HG02870 (cell line): ENCODE measurements around the gene ADAMTS2.

ENCODE experiments used
- ATAC-seq: cut with Tn5 transposase; IDR thresholded peaks from one replicate; pipeline ENCODE4 v1.9.1; 2021; ENCODE audit warnings: mild to moderate bottlenecking, moderate library complexity; ENCODE audit not compliant: unreplicated experiment

The ADAMTS2 gene

DNA sequence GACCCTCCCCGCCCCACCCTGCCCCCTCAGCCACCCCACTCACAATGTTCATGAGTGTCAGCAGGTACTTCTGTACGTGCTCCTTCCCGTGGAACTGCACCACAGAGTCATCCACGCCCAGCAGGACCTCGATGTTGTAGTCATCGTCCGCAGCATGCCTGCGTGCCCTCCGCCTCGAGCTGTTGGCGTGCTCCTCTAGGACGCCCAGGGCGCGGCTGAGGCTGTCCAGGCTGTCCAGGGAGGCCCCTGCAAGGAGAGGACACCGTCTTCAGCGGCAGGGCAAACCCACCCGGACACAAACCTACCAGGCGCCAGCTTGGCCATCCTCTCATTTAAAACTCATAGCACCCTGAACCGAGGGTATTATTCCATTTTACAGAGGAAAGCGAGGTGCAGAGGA lies 137.8 kb downstream of the ADAMTS2 start:
- ATAC-seq, result no peak

DNA sequence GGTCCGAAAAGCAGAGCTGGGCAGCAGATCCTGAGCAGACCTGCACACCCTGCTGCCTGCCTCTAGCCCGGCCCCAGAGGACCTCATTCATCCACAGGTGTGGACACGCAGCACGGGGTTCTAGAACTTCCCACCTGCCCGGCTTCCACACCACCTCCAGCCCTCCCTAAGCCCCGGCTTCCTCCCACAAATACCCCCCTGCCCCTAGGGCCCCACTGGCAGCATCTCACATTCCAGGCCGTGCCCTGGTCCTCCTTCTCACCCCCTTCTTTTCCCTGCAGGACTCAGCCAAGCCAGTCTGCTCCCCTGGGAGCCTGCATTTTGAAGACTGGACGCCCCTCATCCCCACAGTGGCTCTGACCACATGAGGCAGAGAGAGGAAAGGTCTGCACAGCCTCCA lies 138.9 kb downstream of the ADAMTS2 start:
- no peak for ATAC-seq

DNA sequence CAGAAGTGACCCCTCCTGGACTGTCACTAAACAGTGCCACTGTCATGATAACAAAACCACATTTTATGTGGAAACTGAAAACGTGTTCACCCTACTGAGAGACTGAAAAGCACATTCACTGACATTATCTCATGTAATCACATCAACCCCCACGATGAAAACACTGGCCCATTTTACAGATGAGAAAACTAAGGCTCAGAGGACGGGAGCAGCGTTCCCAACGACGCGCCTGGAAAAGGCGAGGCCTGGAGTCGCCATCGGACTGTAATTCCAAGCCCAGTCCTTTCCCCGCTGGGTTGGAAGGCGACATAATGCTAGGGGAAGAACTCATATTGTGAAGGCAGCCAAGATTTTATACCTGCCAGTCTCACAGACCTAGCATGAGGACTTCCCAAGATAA lies 140.0 kb downstream of the ADAMTS2 start:
- ATAC-seq, result no peak

GRCh38 chr5:179204572-179204971 lies 140.7 kb downstream of the ADAMTS2 start:
- no peak for ATAC-seq

DNA sequence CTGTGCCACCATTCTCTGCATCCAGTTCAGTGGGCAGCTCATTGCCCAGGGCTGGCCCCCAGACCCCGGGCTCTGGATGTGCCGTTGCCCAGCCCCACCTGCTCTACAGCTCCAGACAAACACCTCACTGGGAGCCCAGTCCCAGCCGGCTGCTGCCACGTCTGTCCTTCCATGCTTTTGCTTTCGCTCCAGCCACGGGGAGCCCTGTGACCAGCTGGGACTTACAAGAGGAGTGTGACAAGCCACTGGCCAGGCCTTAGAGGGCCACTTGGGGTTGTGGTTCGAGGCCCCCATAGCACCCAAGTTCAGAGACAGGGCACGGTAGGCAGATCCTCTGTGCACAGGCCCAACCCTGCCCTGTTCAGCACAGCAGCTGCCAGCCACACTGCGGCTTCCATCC lies 142.0 kb downstream of the ADAMTS2 start:
- ATAC-seq, result no peak

DNA sequence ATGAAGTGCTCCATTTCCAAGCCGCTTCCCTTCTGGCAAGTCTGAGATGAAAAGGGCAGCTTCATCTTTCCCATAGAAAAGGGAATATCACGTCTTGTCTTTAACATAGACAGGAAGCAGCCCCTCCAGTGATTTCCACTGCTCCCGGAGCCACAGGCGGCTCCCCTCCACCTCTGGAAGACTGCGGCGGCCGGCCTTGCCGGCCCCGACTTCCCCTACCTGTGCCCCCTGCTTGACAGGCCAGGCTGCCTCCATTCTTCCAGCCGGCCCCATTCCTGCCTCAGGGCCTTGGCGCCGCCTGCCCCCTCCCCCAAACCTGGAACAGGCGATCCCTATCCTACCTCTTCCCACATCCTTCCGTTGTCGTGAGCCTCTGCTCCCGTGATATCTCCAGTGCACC lies 143.3 kb downstream of the ADAMTS2 start:
- no peak for ATAC-seq

DNA sequence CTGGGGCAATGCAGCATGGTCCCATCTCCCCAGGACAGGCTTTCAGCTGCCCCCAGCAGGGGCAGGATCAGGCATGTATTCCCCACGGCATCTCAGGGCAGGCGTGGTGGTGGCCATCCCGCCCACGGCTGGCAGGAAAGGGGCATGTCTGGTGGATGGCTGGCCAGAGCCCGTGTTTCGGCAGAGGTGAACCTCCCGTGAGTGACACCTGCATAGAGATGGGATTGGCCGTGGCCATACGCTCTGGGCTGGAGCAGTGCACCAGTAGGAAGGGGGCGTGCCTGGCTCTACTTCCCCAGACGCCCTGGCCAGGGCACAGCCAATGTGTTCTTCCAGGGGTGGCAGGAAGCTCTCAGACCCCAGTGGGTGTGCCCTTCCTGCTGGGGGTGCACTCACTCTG lies 146.0 kb downstream of the ADAMTS2 start:
- ATAC-seq, result no peak

DNA sequence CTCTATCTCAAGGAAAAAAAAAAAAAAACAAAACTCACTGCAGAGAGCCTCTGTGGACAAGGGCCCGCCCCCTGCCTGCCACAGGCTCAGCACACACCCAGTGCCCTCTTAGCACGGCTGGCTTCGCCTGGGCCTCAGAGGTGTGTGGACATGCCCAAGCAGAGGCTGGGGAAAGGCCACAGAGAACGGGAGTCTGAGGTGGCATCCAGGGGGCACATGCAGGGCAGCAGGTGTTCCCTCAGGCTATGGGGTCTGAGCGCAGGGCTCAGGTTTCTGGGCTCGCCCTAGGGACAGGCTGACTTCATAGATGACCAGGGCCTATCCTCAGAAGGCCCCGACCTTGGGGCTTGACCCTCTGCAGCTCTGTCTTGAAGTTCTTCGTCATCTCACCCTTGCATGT lies 146.4 kb downstream of the ADAMTS2 start:
- no peak for ATAC-seq

DNA sequence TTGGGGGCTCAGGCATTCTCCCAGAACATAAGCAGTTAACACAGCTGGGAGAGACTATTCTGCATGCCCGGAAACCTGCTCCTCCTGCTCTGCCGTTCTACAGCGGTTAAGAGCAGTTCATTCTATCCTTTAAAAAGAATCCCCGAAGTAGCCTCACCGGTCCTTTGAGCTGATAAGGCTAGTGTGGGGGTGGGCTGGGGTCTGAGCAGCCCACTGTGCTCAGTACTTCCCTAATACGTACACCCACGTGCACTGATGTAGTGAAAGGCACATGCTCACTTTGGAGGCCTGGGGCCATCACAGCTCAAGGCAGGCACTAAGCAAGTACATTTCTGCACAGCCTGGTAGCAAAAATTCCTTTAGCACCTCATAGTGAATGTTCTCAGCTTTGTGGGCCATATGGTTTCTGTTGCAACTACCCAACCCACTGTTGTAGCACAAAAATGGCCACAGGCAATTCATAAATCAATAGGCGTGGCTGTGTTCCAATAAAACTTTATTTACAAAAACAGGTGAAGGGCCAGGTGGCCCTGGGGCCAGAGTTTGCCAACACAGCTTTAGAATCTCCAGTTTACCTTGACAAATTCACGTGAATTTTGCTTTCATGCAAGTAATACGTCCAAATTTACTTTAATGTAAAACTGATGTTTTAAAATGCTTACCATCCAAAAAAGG lies 148.7 kb downstream of the ADAMTS2 start:
- no peak for ATAC-seq

DNA sequence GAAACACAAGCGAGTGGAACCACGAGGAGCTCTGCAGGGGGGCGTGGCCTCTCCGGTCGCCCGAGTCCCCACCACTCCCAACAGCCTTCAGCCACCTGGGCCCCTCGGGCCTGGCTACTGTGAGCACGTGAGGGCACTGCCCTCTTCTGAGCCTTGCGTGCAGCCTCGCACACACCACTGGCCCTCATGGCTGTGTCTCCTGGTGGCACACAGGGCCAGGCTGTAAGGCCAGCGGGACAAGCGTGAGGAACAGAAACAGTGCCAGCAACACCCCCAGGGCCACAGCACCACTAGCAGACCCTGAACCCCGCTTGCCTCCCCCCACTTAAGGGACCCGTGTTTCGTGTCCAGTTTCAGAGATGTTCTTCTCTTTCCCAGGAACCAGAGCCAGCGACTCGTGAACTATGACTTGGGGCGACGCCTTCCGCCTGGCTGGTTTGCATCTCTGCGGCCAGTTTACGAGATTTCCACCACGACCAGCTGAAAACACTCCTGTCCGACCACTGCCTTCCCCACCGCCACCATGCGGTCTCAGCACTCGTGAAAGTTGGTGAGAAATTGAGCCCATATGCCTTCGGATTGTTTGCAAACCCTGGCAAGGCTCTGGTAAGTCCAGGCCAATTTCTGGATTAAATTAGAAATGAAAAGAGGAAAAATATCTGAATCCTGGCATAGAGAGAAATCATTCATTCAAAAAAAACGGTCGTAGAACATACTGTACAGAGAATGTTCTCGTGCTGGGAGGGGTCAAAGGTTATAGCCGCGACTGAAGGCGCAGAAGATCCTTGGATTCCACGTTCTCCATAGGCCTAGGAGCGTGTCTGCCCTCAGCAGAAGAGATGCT lies 149.5 kb downstream of the ADAMTS2 start:
- ATAC-seq, result no peak

GRCh38 chr5:179194941-179195381 lies 150.3 kb downstream of the ADAMTS2 start:
- ATAC-seq, result no peak

DNA sequence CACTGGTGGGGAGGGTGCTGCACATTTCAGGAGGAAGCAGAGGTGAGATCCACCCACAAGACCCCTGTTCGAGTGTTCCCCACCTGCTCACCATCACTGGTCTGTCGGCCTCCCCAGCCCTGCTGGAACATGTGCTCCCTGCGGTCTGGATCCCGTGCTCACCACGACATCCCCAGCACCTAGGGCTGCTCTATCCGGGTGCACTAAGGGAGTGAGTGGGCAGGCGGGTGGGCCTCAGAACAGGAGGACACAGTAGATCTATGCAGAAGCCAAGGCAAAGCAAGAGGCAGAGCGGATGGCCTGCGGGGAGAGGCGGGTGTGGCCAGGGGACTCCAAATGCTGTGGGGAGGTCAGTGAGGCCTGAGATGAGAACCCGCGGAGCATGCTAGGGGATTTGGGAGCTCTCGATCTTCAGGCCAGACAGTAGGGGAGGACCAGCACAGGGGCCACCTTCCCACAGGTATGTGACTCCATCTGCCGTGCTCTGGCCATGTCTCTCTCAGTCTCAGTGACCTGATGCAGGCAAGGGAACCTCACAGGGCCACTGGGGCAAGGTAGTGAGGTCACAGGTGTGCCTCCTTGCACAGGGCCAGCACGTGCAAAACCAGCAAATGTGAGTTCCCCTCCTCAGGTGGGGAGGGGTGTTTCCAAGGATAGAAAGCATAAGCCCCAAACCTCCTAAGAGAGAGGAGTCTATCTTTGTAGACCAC lies 150.9 kb downstream of the ADAMTS2 start:
- ATAC-seq, result no peak

DNA sequence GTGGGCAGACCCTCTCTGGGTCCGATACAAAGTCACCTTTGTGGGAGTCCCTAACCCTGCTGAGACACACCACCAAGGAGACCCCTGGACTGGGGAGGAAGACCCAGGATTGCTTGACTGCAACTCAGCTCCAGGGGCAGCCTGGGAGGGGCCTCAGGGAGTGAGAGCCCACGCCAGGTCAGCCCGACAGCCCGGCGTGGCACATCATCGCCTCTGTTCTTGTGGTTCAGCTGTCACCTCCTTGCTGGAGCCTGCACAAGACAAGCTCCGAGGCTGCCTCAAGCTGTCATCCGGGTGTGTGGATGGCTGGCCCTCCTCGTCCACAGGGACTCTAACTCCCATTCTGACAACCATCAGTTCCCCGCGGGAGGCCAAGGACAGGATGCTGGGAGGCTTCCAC lies 151.5 kb downstream of the ADAMTS2 start:
- ATAC-seq, result no peak

- ATAC-seq, result no peak
These were observed 152.3 kb downstream of the ADAMTS2 start for GRCh38 chr5:179192891-179193470.

- ATAC-seq, result no peak
These were observed 152.9 kb downstream of the ADAMTS2 start for GRCh38 chr5:179192185-179192890.

- ATAC-seq, result no peak
These were observed 153.6 kb downstream of the ADAMTS2 start for GRCh38 chr5:179191506-179192184.

GRCh38 chr5:179190851-179191505 lies 154.3 kb downstream of the ADAMTS2 start:
- no peak for ATAC-seq

DNA sequence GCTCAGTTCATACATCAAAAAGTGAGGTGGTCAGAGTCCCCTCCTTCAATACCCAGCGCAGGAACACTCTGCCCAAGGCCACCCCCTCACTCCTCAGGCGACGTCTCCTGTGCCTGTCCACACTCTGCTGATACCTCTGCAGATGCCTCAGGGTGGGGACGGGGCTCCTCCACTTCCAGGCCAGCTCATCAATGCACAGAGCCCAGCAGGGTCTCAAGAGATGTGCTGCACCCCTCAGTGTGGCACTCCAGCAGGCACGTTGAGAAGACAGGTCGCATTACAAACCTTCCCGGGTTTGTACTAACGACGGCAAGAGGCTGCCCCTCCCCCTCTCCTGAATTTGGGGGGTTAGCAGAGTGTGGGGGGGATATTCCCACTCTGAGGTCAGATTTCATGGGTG lies 156.6 kb downstream of the ADAMTS2 start:
- no peak for ATAC-seq

DNA sequence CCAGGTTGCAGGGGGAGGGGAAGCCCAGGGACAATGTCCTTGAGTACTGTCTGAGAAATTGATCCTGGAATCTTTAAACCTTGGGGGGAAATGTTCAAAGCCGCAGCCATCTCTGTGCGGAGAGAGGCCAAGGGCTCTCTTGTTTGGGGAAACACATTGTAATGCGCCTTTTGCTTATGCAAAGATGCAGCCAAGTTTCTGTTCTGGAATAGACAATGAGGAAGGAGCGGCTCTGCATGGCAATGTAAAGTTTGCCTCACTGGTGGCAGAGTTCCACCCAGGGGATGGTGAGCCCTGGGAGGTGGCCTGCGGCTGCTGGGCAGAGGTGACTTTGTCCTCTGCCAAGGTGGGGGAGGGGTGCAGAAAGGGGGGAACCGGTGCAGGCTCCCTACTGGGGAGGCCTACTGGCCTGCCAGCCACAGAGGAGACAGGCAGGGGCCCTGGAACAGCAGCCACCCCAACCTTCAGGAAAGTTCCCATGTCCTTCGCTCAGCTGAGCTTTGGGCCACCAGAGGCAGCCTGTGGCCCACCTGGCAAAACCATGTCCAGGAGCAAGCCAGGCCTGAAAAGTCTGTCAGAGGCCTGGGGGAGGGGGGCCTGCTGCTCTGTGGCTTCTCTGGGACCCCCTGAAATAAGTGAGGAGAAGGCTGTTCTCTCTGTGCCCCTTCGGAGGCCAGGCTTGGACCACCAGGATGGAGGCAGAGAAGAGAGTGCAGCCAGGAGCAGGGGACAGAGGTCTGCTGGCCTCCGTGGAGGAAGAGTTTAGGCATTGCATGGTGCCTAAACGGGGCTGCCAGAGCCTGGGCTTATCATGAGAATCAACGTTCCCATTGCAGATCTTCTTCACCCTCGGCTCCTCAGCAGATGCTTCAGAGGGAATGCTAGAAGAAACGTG lies 157.3 kb downstream of the ADAMTS2 start:
- no peak for ATAC-seq
